K562 (cell line): Measurements from ENCODE around the gene NSMCE1. TPM values are rescaled to one million over a fixed set of nuclear protein-coding genes. Genes with fewer than 3 reads are reported as not detected.

ENCODE experiments used
- ATAC-seq: fragments of 200-7000 bp; cut with Tn5 transposase; 3 replicates; pipeline ENCODE4 v1.9.1; 2020; ENCODE audit warnings: moderate library complexity
- BruUV-seq: library from RNA; stranded (reverse); fragments of 400-500 nt; replicated peaks from 2 replicates; lab custom pipeline; 2021; lab: Mats Ljungman, UMichigan
- CTCF ChIA-PET: fragments of 300-600 bp; formaldehyde crosslinking; extraction: SDS; loops from one replicate; lab custom pipeline; 2021; ENCODE audit warnings: low intra/inter-chr PET ratio; lab: Yijun Ruan, JAX
- POLR2A ChIA-PET: fragments of 300-600, 350-650 bp; sonication (Branson Sonifier 250); formaldehyde crosslinking; extraction: SDS; loops from one replicate; lab custom pipeline; 2021; ENCODE audit warnings: antibody characterized with exemption, inconsistent platforms; lab: Yijun Ruan, JAX
- DNase-seq, 4 experiments: peaks; one replicate each; pipeline versions ENCODE4 v3.0.0 to v3.0.0-alpha.2; 2011 to 2018; ENCODE audit warnings: low spot score in 3 of 4, mixed read lengths in 3 of 4; ENCODE audit errors: extremely low read depth in 1 of 4
- FAIRE-seq: peaks from 2 replicates; lab custom pipeline; 2011; peaks lifted over from hg19 to GRCh38; lab: Jason Lieb, UNC
- H2AFZ ChIP-seq: 2 replicates; pipeline ENCODE4 v1.6.0; 2011; ENCODE audit warnings: low read depth, low read length, control low read depth, inconsistent platforms
- H3K27ac ChIP-seq: fragments of 200-600 bp; 3 replicates; pipeline ENCODE4 v1.8.0; 2011; ENCODE audit warnings: low read depth, mild to moderate bottlenecking, control low read depth, inconsistent platforms, low read length, moderate library complexity, mixed read lengths; ENCODE audit errors: extremely low read depth
- H3K27me3 ChIP-seq, 2 experiments: fragments of 300-600 bp in 1 of 2; 2 replicates in 1 of 2; 3 replicates in 1 of 2; pipeline versions ENCODE4 v1.6.0 to v1.8.0; 2011; ENCODE audit warnings: inconsistent platforms in 2 of 2, low read length in 2 of 2, mild to moderate bottlenecking in 1 of 2, mixed read lengths in 1 of 2, moderate library complexity in 1 of 2; ENCODE audit not compliant: control insufficient read depth in 2 of 2, insufficient read depth in 2 of 2
- H3K36me3 ChIP-seq: fragments of 300-600 bp; 3 replicates; pipeline ENCODE4 v1.8.0; 2011; ENCODE audit warnings: mild to moderate bottlenecking, low read length, inconsistent platforms; ENCODE audit not compliant: control insufficient read depth, insufficient read depth
- H3K4me1 ChIP-seq, 2 experiments: fragments of 200-600 bp in 1 of 2; replicated peaks in 1 of 2; 2 replicates in 1 of 2; 3 replicates in 1 of 2; pipeline versions ENCODE4 v1.5.1 to v1.8.0; 2011; ENCODE audit warnings: inconsistent platforms in 2 of 2, low read length in 2 of 2, mild to moderate bottlenecking in 1 of 2, mixed read lengths in 1 of 2, moderate library complexity in 1 of 2; ENCODE audit not compliant: control insufficient read depth in 2 of 2, insufficient read depth in 2 of 2
- H3K4me2 ChIP-seq: 2 replicates; pipeline ENCODE4 v1.6.1; 2011; ENCODE audit warnings: low read length, control low read depth, inconsistent platforms, mixed read lengths; ENCODE audit not compliant: insufficient read depth
- H3K4me3 ChIP-seq: fragments of 200-600 bp; sonication (generic), shearing (Covaris generic); 2 replicates; pipeline ENCODE4 v1.5.1; 2016; ENCODE audit warnings: control low read depth, inconsistent platforms
- H3K79me2 ChIP-seq: fragments of 200-600 bp; 3 replicates; pipeline ENCODE4 v1.8.0; 2011; ENCODE audit warnings: low read length, inconsistent platforms; ENCODE audit not compliant: control insufficient read depth, insufficient read depth
- H3K9ac ChIP-seq, 2 experiments: 2 replicates each; pipeline versions ENCODE4 v1.6.0 to v1.6.1; 2011; ENCODE audit warnings: low read depth in 2 of 2, low read length in 2 of 2, control low read depth in 1 of 2, inconsistent platforms in 1 of 2, mild to moderate bottlenecking in 1 of 2, mixed read lengths in 1 of 2; ENCODE audit not compliant: insufficient read depth in 1 of 2
- H3K9me1 ChIP-seq: one replicate; pipeline ENCODE4 v1.6.0; 2011; ENCODE audit warnings: inconsistent platforms, mild to moderate bottlenecking, low read length, moderate library complexity; ENCODE audit not compliant: control insufficient read depth, insufficient read depth
- H3K9me3 ChIP-seq: replicated peaks from 2 replicates; pipeline ENCODE4 v1.5.1; 2011; ENCODE audit warnings: low read depth, low read length, inconsistent platforms; ENCODE audit not compliant: control insufficient read depth, insufficient read depth
- H4K20me1 ChIP-seq: replicated peaks from 2 replicates; pipeline ENCODE4 v1.6.1; 2011; ENCODE audit warnings: low read length, inconsistent platforms, mixed read lengths; ENCODE audit not compliant: control insufficient read depth, insufficient read depth
- CREM ChIP-seq: IDR thresholded peaks from 2 replicates; pipeline ENCODE4 v1.6.1; 2014; ENCODE audit warnings: antibody characterized with exemption, low read depth
- CTCFL ChIP-seq: IDR thresholded peaks from 2 replicates; pipeline ENCODE4 v1.6.1; 2011; ENCODE audit warnings: borderline replicate concordance, low read depth, mild to moderate bottlenecking, moderate library complexity, low read length; ENCODE audit not compliant: insufficient read depth, poor library complexity, severe bottlenecking
- EWSR1 ChIP-seq: fragments of 450-650 bp; IDR thresholded peaks from 2 replicates; pipeline ENCODE4 v1.6.1; 2018; ENCODE audit warnings: borderline replicate concordance, mild to moderate bottlenecking, low read depth, moderate library complexity; ENCODE audit not compliant: partially characterized antibody
- MYBL2 ChIP-seq, 2 experiments: fragments of 450-650 bp in 1 of 2; sonication (generic) in 1 of 2; formaldehyde crosslinking in 1 of 2; IDR thresholded peaks; 2 replicates each; pipeline versions ENCODE4 v1.6.1 to v1.8.1; 2017 to 2022; ENCODE audit warnings: borderline replicate concordance in 1 of 2, inconsistent platforms in 1 of 2, low read depth in 1 of 2, mild to moderate bottlenecking in 1 of 2, missing genetic modification reagents in 1 of 2, moderate library complexity in 1 of 2
- PATZ1 ChIP-seq: fragments of 250-450 bp; sonication (Bioruptor Pico); IDR thresholded peaks from 2 replicates; pipeline ENCODE4 v1.5.0; 2020; ENCODE audit warnings: mild to moderate bottlenecking, borderline replicate concordance
- PURB ChIP-seq: sonication (generic); formaldehyde crosslinking; IDR thresholded peaks from 2 replicates; pipeline ENCODE4 v1.9.0; 2021; ENCODE audit warnings: low read depth, mild to moderate bottlenecking, missing genetic modification reagents
- TCF7 ChIP-seq: sonication (generic); IDR thresholded peaks from 2 replicates; pipeline ENCODE4 v1.6.1; 2016; ENCODE audit warnings: antibody characterized with exemption, borderline replicate concordance
- ZNF224 ChIP-seq: sonication (generic); formaldehyde crosslinking; IDR thresholded peaks from 2 replicates; pipeline ENCODE4 v1.8.0; 2022; ENCODE audit warnings: mild to moderate bottlenecking, missing genetic modification reagents
- WGBS: fragments of 100-300 bp; shearing (Covaris generic); methylation state at CpG from one replicate; pipeline ENCODE4 v1.1.6; 2016; ENCODE audit warnings: low coverage, mixed read lengths; ENCODE audit not compliant: insufficient coverage; ENCODE audit errors: missing lambda C conversion rate; 5-methylcytosine and 5-hydroxymethylcytosine counted together
- in situ Hi-C: fragments of 300-500 bp; cut with MboI; formaldehyde crosslinking; loops from 4 replicates; pipeline ENCODE4 v1.15.0; 2018; ENCODE audit warnings: inconsistent platforms, mixed read lengths
- intact Hi-C: fragments of 100-400 bp; cut with micrococcal nuclease; formaldehyde crosslinking; loops from 2 replicates; pipeline ENCODE4 v1.14.2; 2022
- polyA plus RNA-seq, 8 experiments: library from polyadenylated mRNA; depleted of rRNA in 4 of 8; stranded (reverse) in 5 of 8; unstranded in 3 of 8; fragments of >200 nt; fragmentation: Nextera tagmentation in 2 of 8; fragmentation: Illumina TruSeq in 1 of 8; extraction: Ambion mirVana in 2 of 8; extraction: Trizol in 1 of 8; gene quantifications; 2 replicates each; pipeline versions ENCODE4 v1.2.1 to v1.2.3, GENCODE V29; 2011 to 2014; ENCODE audit warnings: inconsistent platforms in 1 of 8, missing spikeins in 1 of 8
- total RNA-seq, 7 experiments: library from RNA; depleted of rRNA in 6 of 7; stranded (reverse); fragments of >200 nt in 6 of 7; fragmentation: Illumina TruSeq in 2 of 7; extraction: Trizol in 2 of 7; gene quantifications; 2 replicates each; pipeline versions ENCODE4 v1.2.1 to v1.2.3, GENCODE V29; 2011 to 2021; ENCODE audit warnings: low replicate concordance in 1 of 7

Gene NSMCE1
- total and polyA plus RNA-seq, 9 of the 15 experiments (the other 6 are each of a cell fraction or from before 2014, with no cell fraction given): 52.1 to 163 (median 61.5) TPM

GRCh38 chr16:27242398-27242797, 26.2 kb downstream of the NSMCE1 start:
- Histone ChIP-seq H4K20me1 (0 out of 2 replicates have a peak, but pooled peaks cover 2% of the 10 kb centered on the region), H3K27me3 (no peaks in the 10 kb centered on the region), H3K79me2 (0 out of 3 replicates have a peak, but pooled peaks cover 4% of the 10 kb centered on the region), H3K4me1 (peaks cover 15 to 52% of the 10 kb centered on the region in 2 experiments), H3K9ac (peak overlapping the region in 1 of 2 experiments; percentile 83; a peak in 2 of 4 replicates), H3K36me3 (no peaks in the 10 kb centered on the region), H3K4me2 (no peak overlapping the region), H3K9me1 (no peaks in the 10 kb centered on the region), H2AFZ (no peak overlapping the region), H3K9me3 (no peaks in the 10 kb centered on the region), H3K4me3 (no peak overlapping the region), H3K27ac (no peak overlapping the region; the same call in 2 of the 3 replicates)
- no TSS peak for BruUV-seq
- in situ Hi-C loops: loop anchor here (5.0 kb wide), 1 partner anchor 65 kb away; no protein-coding TSS in a partner anchor
- 59% methylated on average over 2 of the region's 2 CpGs for WGBS
- DNase-seq (no peak), FAIRE-seq (no peak), ATAC-seq (no peak)
- TF ChIP-seq TCF7: no peak
- POLR2A ChIA-PET: interaction anchor here (0.8 kb wide), 1 partner anchor 39 kb away, joined by 4 read pairs; the partner anchor contains the start of gene KDM8
- CTCF ChIA-PET: no interaction called here
- intact Hi-C loops: no loop called here

GRCh38 chr16:27241658-27242057, 26.9 kb downstream of the NSMCE1 start:
- Histone ChIP-seq H3K9ac (no peak overlapping the region), H3K4me2 (no peak overlapping the region), H2AFZ (no peak overlapping the region), H3K79me2 (0 out of 3 replicates have a peak, but pooled peaks cover 4% of the 10 kb centered on the region), H3K36me3 (no peaks in the 10 kb centered on the region), H3K27me3 (no peaks in the 10 kb centered on the region), H3K4me3 (no peak overlapping the region), H3K4me1 (peaks cover 22 to 56% of the 10 kb centered on the region in 2 experiments), H3K27ac (no peak overlapping the region), H4K20me1 (0 out of 2 replicates have a peak, but pooled peaks cover 2% of the 10 kb centered on the region), H3K9me1 (no peaks in the 10 kb centered on the region), H3K9me3 (no peaks in the 10 kb centered on the region)
- no TSS peak for BruUV-seq
- WGBS: 73% methylated on average over 13 of the region's 13 CpGs
- ATAC-seq (no peak), DNase-seq (no peak), FAIRE-seq (no peak)
- intact Hi-C loops: no loop called here
- TF ChIP-seq CREM (no peak), ZNF224 (CRISPR knock-in tag) (no peak), MYBL2 (IDR thresholded peaks at IDR 0.05; ENCODE audit: low read depth) (no peak), MYBL2 (CRISPR knock-in tag; IDR thresholded peaks at IDR 0.05; ENCODE audit: borderline replicate concordance) (no peak), CTCFL (no peak), EWSR1 (no peak), PURB (CRISPR knock-in tag) (no peak), PATZ1 (no peak)
- CTCF ChIA-PET: no interaction called here
- in situ Hi-C loops: loop anchor here (5.0 kb wide), 1 partner anchor 66 kb away; no protein-coding TSS in a partner anchor
- POLR2A ChIA-PET: interaction anchor here (0.6 to 0.8 kb wide), 2 partner anchors 36 to 38 kb away, joined by 3 to 4 read pairs; partner anchors contain the start of gene KDM8
